ENCODE data around the gene SRL.
"Not testable (repeated sequence)": the region's sequence is repeated elsewhere in the genome, so short reads cannot be mapped to it uniquely, and the experiment has no call there.

- TF ChIP-seq CTCF (IDR thresholded peaks at IDR 0.05; ENCODE audit: control extremely low read depth in 1 of 3, insufficient read depth in 1 of 3, low read depth in 1 of 3, low read length in 3 of 3); YY1 (IDR thresholded peaks at IDR 0.05; ENCODE audit: low read depth, low read length); JUN (IDR thresholded peaks at IDR 0.05; ENCODE audit: low read depth, low read length); USF2 (IDR thresholded peaks at IDR 0.05; ENCODE audit: low read length); EZH2 (IDR thresholded peaks at IDR 0.05; ENCODE audit: low read depth, low read length, severe bottlenecking): not testable (repeated sequence)
Observed at GRCh38 chr16:4156503-4156902, 85.4 kb downstream of the SRL start.

Measured in H1 (cell line).